Measurements from ENCODE around the gene TMEM87B.

The TMEM87B gene

DNA sequence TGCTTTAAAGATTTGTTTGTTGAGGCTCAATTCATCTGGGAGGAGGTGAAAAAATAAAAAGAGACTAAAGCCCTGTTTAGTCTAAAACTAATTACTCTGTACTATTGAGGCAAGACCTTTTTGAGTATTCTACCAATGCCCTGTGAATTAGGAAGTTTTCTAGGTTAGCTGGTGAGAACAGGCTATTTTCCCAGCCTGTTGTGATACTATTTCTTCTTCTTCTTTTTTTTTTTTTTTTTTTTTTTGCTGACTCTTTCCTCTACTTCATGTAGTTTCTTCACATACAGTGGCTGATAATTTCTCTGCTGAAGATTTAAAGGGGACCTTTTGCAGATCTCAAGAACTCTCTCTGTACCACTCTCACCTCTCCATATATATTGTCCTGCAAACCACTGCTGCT, 8.8 kb upstream of the TMEM87B start:
- TF ChIP-seq, protein P1, sequence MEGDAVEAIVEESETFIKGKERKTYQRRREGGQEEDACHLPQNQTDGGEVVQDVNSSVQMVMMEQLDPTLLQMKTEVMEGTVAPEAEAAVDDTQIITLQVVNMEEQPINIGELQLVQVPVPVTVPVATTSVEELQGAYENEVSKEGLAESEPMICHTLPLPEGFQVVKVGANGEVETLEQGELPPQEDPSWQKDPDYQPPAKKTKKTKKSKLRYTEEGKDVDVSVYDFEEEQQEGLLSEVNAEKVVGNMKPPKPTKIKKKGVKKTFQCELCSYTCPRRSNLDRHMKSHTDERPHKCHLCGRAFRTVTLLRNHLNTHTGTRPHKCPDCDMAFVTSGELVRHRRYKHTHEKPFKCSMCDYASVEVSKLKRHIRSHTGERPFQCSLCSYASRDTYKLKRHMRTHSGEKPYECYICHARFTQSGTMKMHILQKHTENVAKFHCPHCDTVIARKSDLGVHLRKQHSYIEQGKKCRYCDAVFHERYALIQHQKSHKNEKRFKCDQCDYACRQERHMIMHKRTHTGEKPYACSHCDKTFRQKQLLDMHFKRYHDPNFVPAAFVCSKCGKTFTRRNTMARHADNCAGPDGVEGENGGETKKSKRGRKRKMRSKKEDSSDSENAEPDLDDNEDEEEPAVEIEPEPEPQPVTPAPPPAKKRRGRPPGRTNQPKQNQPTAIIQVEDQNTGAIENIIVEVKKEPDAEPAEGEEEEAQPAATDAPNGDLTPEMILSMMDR (IDR thresholded peaks at IDR 0.05; ENCODE audit: low read depth, low read length, missing control alignments), result no peak
- no peak for DNase-seq (ENCODE audit: low read depth)
- H3K4me3 ChIP-seq (ENCODE audit: low read depth, low read length), result no peak overlapping the region

GRCh38 chr2:112047537-112048235, 7.4 kb upstream of the TMEM87B start:
- TF ChIP-seq, protein P1 (IDR thresholded peaks at IDR 0.05; ENCODE audit: low read depth, low read length, missing control alignments), result no peak
- DNase-seq (ENCODE audit: low read depth), result no peak

GRCh38 chr2:112048236-112048592, 6.9 kb upstream of the TMEM87B start:
- TF ChIP-seq, protein P1 (IDR thresholded peaks at IDR 0.05; ENCODE audit: low read depth, low read length, missing control alignments), result no peak
- DNase-seq (ENCODE audit: low read depth), result no peak
- no peak overlapping the region for H3K4me3 ChIP-seq (ENCODE audit: low read depth, low read length)

More at GRCh38 chr2:112047537-112048235, 7.4 kb upstream of the TMEM87B start:
- no peak overlapping the region for H3K4me3 ChIP-seq (ENCODE audit: low read depth, low read length)

GRCh38 chr2:112048887-112049286, 6.2 kb upstream of the TMEM87B start:
- no peak for DNase-seq (ENCODE audit: low read depth)
- TF ChIP-seq, protein P1 (IDR thresholded peaks at IDR 0.05; ENCODE audit: low read depth, low read length, missing control alignments), result peak; percentile 61
- H3K4me3 ChIP-seq (ENCODE audit: low read depth, low read length), result no peak overlapping the region

DNA sequence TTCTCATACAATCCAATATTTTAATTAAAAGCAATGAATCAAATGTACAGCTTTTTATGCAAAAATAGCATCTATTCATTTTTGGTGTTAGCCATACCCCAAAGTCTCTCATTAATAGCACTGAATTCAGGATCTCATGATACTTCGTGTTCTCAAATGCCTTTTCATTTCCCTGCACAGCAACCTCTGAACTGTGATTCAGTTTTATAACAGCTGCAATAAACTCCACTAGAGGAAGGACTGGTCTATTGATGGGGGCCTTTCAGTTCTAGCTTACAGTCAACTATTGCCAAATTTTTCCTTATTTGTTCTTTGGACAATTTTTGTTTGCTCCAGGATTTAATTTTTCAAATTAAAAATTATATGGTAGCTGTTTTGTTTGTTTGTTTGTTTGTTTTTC, 4.8 kb upstream of the TMEM87B start:
- TF ChIP-seq, protein P1 (IDR thresholded peaks at IDR 0.05; ENCODE audit: low read depth, low read length, missing control alignments), result no peak
- DNase-seq (ENCODE audit: low read depth), result no peak
- H3K4me3 ChIP-seq (ENCODE audit: low read depth, low read length), result no peak overlapping the region

DNA sequence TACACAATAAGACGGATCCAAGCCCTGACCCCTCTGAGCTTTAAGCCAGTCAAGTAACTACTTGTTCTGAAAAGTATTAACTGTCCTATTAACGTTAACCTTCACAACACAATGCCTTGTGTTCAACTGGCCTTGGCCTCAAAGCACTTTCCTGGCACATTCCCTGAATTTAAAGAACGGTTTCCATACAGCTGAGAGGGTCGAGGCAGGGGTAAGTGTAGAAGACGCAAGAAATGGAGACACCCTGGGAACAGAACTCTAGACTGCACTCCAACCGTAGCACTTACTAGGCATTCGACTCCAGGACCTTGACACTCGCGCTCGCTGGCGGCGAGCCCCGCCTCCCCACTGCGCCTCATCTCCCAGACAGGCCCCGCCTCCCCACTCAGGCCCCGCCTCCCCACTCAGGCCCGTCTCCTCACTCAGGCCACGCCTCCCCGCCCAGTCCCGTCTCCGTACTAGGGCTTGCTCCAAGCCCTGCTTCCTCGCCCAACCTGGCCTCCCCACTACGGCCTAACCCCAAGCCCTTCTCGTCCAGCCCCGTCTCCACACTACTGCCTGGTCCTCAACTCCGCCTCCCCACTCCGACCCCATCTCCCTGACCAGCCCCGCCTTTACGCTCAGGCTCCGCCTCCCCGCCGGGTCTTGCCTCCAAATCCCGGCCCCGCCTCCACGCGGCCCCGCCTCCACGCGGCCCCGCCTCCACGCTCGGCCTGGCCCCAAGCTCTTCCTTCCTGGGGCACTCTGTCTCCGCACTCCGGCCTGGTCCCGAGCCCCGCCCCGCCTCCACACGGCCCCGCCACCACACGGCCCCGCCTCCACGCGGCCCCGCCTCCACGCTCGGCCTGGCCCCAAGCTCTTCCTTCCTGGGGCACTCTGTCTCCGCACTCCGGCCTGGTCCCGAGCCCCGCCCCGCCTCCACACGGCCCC, 887 bp upstream of the TMEM87B start:
- peak overlapping the region; percentile 83 for H3K4me3 ChIP-seq (ENCODE audit: low read depth, low read length)
- TF ChIP-seq, protein P1 (IDR thresholded peaks at IDR 0.05; ENCODE audit: low read depth, low read length, missing control alignments), result no peak
- DNase-seq (ENCODE audit: low read depth), result peak; percentile 65
